Sigmoid colon (tissue), 7 donors: ENCODE measurements around the gene TACC2. TPM values are rescaled to one million over a fixed set of nuclear protein-coding genes. Genes with fewer than 3 reads are reported as not detected.

Experiments
- DNase-seq: peaks from one replicate; pipeline ENCODE4 v3.0.0-alpha.2; 2019
- H3K27ac ChIP-seq, 4 donors: fragments of 200-600 bp; sonication (generic); one replicate each; pipeline ENCODE4 v1.5.1; 2016 to 2019; ENCODE audit warnings: mild to moderate bottlenecking in 1 of 4
- H3K27me3 ChIP-seq, 3 donors: fragments of 200-600 bp; sonication (generic); one replicate each; pipeline ENCODE4 v1.5.1; 2019; ENCODE audit warnings: mild to moderate bottlenecking in 1 of 3
- H3K36me3 ChIP-seq, 4 donors: fragments of 200-600 bp; sonication (generic); one replicate each; pipeline ENCODE4 v1.5.1; 2016 to 2019
- H3K4me1 ChIP-seq, 4 donors: fragments of 200-600 bp; sonication (generic); one replicate each; pipeline ENCODE4 v1.5.1; 2017 to 2019
- H3K4me3 ChIP-seq, 4 donors: fragments of 200-600 bp; sonication (generic); one replicate each; pipeline ENCODE4 v1.5.1; 2017 to 2019; ENCODE audit warnings: mild to moderate bottlenecking in 2 of 4, moderate library complexity in 1 of 4
- H3K9me3 ChIP-seq, 4 donors: fragments of 200-600 bp in 3 of 4; sonication (generic) in 3 of 4; one replicate each; pipeline versions ENCODE4 v1.5.1 to v1.6.1; 2013 to 2019
- EP300 ChIP-seq, 4 donors: sonication (generic); formaldehyde crosslinking; IDR thresholded peaks; one replicate each; pipeline ENCODE4 v1.6.1; 2017; ENCODE audit warnings: antibody characterized with exemption in 4 of 4
- POLR2A ChIP-seq, 2 donors: fragments of 450-650 bp; IDR thresholded peaks; one replicate each; pipeline ENCODE4 v1.6.1; 2016; ENCODE audit warnings: antibody characterized with exemption in 2 of 2, mild to moderate bottlenecking in 2 of 2, moderate library complexity in 2 of 2
- POLR2AphosphoS5 ChIP-seq, 4 donors: sonication (generic); formaldehyde crosslinking; IDR thresholded peaks; one replicate each; pipeline ENCODE4 v1.6.1; 2017; ENCODE audit warnings: antibody characterized with exemption in 4 of 4
- WGBS, 2 donors: extraction: QIAGEN DNeasy Blood & Tissue Kit; methylation state at CpG; one replicate each; pipeline ENCODE4 v1.1.7; 2013; 5-methylcytosine and 5-hydroxymethylcytosine counted together
- intact Hi-C: fragments of 100-400 bp; cut with DNase I; formaldehyde crosslinking; loops from one replicate; pipeline ENCODE4 v1.15.1; 2023
- polyA plus RNA-seq, 3 donors: library from polyadenylated mRNA; stranded (reverse); fragments of 200-250 nt; gene quantifications; one replicate each; pipeline ENCODE4 v1.2.3, GENCODE V29; 2013
- total RNA-seq, 4 donors: library from RNA; depleted of rRNA; stranded (reverse); fragments of >200 nt; gene quantifications; one replicate each; pipeline ENCODE4 v1.1.0, GENCODE V29; 2016
- TF ChIP-seq, protein P1 (sequence below), 4 experiments: fragments of 450-650 bp in 3 of 4; fragments of 200-600 bp in 1 of 4; IDR thresholded peaks; one replicate each; pipeline ENCODE4 v1.5.1; 2016 to 2019; ENCODE audit warnings: antibody characterized with exemption in 4 of 4, mild to moderate bottlenecking in 3 of 4, moderate library complexity in 2 of 4
- donor health status: healthy with polysubstance abuse.
- donor health status: Bipolar disorder and iron deficiency.
- donor health status: healthy.

The TACC2 gene
- total and polyA plus RNA-seq, 7 donors = 43.7 to 173 (median 71.0) TPM

DNA sequence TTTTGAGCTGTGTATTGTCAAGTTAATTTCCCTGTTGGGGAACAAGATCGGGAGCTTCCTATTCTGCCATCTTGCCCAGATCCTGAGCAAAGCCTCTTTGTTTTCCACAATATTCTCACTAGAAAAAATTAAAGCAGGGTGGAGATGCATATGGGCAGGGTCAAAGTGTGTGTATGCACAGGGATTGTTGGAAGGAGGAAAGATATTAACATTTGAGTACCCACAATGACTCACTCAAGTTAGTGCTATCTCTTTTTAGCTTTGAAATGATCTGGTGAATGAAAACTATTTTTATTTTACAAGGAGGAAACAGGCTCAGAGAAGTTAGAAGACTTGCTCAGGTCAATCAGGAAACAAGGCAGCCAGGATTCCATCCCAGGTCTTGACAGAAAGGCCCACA lies 275.5 kb downstream of the TACC2 start:
- no peak overlapping the region for H3K27ac ChIP-seq
- H3K27me3 ChIP-seq = no peaks in the 10 kb centered on the region
- peaks cover 0 to 13% (median 8%) of the 10 kb centered on the region in 4 donors for H3K4me1 ChIP-seq
- DNase-seq = peak; percentile 1
- H3K36me3 ChIP-seq = peaks cover 0 to 38% (median 5%) of the 10 kb centered on the region in 4 donors
- no peak for TF ChIP-seq POLR2A (IDR thresholded peaks at IDR 0.05)
- TF ChIP-seq, protein P1, sequence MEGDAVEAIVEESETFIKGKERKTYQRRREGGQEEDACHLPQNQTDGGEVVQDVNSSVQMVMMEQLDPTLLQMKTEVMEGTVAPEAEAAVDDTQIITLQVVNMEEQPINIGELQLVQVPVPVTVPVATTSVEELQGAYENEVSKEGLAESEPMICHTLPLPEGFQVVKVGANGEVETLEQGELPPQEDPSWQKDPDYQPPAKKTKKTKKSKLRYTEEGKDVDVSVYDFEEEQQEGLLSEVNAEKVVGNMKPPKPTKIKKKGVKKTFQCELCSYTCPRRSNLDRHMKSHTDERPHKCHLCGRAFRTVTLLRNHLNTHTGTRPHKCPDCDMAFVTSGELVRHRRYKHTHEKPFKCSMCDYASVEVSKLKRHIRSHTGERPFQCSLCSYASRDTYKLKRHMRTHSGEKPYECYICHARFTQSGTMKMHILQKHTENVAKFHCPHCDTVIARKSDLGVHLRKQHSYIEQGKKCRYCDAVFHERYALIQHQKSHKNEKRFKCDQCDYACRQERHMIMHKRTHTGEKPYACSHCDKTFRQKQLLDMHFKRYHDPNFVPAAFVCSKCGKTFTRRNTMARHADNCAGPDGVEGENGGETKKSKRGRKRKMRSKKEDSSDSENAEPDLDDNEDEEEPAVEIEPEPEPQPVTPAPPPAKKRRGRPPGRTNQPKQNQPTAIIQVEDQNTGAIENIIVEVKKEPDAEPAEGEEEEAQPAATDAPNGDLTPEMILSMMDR (IDR thresholded peaks at IDR 0.05) = no peak
- no peak for TF ChIP-seq EP300 (IDR thresholded peaks at IDR 0.05)
- TF ChIP-seq POLR2AphosphoS5 (IDR thresholded peaks at IDR 0.05) = no peak
- H3K4me3 ChIP-seq = no peak overlapping the region
- H3K9me3 ChIP-seq = peaks cover 0 to 3% (median 2%) of the 10 kb centered on the region in 4 donors
- 55 to 81% methylated on average over 1 of the region's 1 CpG for WGBS, 2 donors
- intact Hi-C loops = no loop called here

DNA sequence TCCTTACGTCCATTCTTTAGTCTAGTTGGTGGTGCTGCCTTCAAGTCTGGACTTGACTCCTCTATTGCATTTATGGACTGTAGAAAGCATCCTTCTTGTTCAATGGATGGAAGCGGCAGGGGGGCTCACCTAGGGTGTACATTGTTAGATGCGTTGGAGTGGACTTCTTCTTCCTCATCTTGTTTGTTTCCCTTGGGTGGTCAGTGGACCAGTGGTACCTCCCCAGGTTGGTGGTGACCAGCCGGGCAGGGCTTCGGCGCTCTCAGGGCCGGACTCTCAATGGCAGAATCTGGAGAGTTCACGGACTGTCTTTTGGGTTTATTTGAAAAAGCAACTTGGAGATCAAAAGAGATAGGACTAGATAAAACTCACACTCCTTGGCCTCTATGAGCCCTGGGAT lies 276.0 kb downstream of the TACC2 start:
- DNase-seq = no peak
- H3K9me3 ChIP-seq = peaks cover 0 to 3% (median 2%) of the 10 kb centered on the region in 4 donors
- intact Hi-C loops = loop anchor here (5.0 kb wide), 1 partner anchor 123 kb away; no protein-coding TSS in a partner anchor
- no peak overlapping the region for H3K27ac ChIP-seq
- peaks cover 0 to 13% (median 8%) of the 10 kb centered on the region in 4 donors for H3K4me1 ChIP-seq
- H3K27me3 ChIP-seq = no peaks in the 10 kb centered on the region
- H3K4me3 ChIP-seq = no peak overlapping the region
- peaks cover 0 to 40% (median 6%) of the 10 kb centered on the region in 4 donors for H3K36me3 ChIP-seq
- 94 to 98% methylated on average over 8 of the region's 8 CpGs for WGBS, 2 donors
- TF ChIP-seq EP300 (IDR thresholded peaks at IDR 0.05) (no peak), POLR2A (IDR thresholded peaks at IDR 0.05) (no peak), POLR2AphosphoS5 (IDR thresholded peaks at IDR 0.05) (no peak)
- TF ChIP-seq, protein P1 (IDR thresholded peaks at IDR 0.05) = no peak

DNA sequence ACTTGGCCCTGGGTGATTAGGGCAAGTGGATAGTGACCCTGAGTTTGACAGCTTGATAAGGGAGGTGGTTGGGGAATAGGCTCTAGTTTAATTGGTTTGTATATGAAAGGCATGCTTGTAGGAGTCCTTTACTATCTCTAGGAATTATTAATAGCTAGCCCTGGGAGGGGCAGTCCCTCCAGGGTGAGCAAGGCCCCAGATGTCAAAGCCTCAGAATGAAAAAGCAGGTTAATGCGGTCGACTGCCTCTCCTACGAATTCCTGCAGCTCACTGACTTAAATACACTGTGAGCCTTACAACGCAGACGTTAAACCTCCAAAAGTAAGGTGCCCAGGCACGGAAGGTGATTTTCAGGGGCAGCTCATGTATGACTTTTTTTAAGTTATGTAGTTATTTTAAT lies 276.9 kb downstream of the TACC2 start:
- peaks cover 0 to 3% (median 2%) of the 10 kb centered on the region in 4 donors for H3K9me3 ChIP-seq
- peaks cover 0 to 35% (median 6%) of the 10 kb centered on the region in 4 donors for H3K36me3 ChIP-seq
- peak; percentile 17 for DNase-seq
- H3K27me3 ChIP-seq = no peaks in the 10 kb centered on the region
- WGBS, 2 donors = 90 to 94% methylated on average over 6 of the region's 6 CpGs
- H3K27ac ChIP-seq = no peak overlapping the region
- intact Hi-C loops = loop anchor here (5.0 kb wide), 1 partner anchor 124 kb away; no protein-coding TSS in a partner anchor
- TF ChIP-seq EP300 (IDR thresholded peaks at IDR 0.05) = no peak
- no peak for TF ChIP-seq POLR2AphosphoS5 (IDR thresholded peaks at IDR 0.05)
- no peak for TF ChIP-seq POLR2A (IDR thresholded peaks at IDR 0.05)
- TF ChIP-seq, protein P1 (IDR thresholded peaks at IDR 0.05) = no peak
- no peak overlapping the region for H3K4me3 ChIP-seq
- H3K4me1 ChIP-seq = peaks cover 0 to 13% (median 8%) of the 10 kb centered on the region in 4 donors

DNA sequence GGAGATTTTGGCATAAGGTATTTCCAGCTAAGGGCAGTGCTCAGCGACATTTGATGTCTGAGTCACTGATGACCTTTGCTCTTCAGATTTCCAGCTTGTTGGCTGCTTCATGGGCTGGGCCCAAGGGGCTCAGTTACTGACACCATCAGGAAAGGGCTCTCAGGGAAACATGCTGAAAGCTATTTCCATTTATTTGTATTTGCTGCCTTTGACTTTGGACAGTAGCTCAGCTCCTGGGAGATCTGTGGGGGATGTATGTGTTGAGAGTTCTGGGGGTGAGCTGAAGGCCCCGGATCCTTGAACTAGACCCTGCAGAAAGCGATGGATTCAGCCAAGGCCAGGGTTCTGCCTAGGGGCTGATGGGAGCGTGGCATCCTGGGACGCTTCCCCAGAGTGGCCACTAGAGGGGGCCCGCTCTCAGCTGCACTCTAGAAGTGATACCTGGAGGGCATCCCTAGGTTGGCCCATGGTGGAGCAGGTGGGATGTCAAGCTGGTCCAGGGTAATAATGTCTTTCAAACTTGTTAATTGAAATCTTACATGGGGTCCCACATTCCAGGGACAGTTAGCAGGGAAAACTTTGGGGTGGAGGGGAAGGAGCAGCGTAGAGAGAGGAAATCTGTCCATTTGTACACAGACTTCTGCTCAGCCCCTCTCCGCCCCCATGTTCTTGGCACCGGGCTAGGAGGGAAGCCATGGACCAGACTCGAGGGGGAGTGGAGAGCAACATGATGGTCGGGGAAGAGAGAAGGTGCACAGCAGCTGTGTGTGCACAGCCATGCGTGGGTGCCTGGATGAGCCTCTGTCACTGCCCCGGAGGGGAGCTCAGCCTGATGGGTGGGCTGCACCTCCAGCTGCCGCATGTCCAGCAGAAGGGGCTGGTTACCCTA lies 279.1 kb downstream of the TACC2 start:
- intact Hi-C loops = loop anchor here (5.0 kb wide), 1 partner anchor 126 kb away; no protein-coding TSS in a partner anchor
- Histone ChIP-seq H3K36me3 (peaks cover 0 to 44% (median 6%) of the 10 kb centered on the region in 4 donors), H3K4me1 (peaks cover 0 to 13% (median 8%) of the 10 kb centered on the region in 4 donors), H3K4me3 (no peak overlapping the region), H3K27ac (no peak overlapping the region), H3K27me3 (no peaks in the 10 kb centered on the region), H3K9me3 (no peaks in the 10 kb centered on the region)
- 47 to 57% methylated on average over 14 of the region's 14 CpGs for WGBS, 2 donors
- peak; percentile 71 for DNase-seq
- TF ChIP-seq POLR2A (IDR thresholded peaks at IDR 0.05) = no peak
- TF ChIP-seq, protein P1 (IDR thresholded peaks at IDR 0.05) = peak; percentile 61 to 96 (median 78)
- no peak for TF ChIP-seq EP300 (IDR thresholded peaks at IDR 0.05)
